Omental fat pad (tissue), 4 donors: ENCODE data around the gene SERPINA12. TPM values are rescaled to one million over a fixed set of nuclear protein-coding genes. Genes with fewer than 3 reads are reported as not detected.

Source experiments
- ATAC-seq: fragments of 150-250 bp; one replicate; pipeline ENCODE4 v1.9.1; 2016; ENCODE audit warnings: mild to moderate bottlenecking, moderate library complexity; ENCODE audit not compliant: low FRiP score
- DNase-seq: peaks from one replicate; pipeline ENCODE4 v3.0.0-alpha.2; 2019; ENCODE audit warnings: low spot score
- CTCF ChIP-seq, 3 donors: fragments of 450-650 bp; IDR thresholded peaks; one replicate each; pipeline ENCODE4 v1.5.1; 2016 to 2017; ENCODE audit warnings: antibody characterized with exemption in 3 of 3, mild to moderate bottlenecking in 3 of 3, moderate library complexity in 2 of 3
- total RNA-seq, 4 donors: library from RNA; depleted of rRNA; stranded (reverse); fragments of >200 nt; gene quantifications; one replicate each; pipeline ENCODE4 v1.1.0, GENCODE V29; 2016

The SERPINA12 gene
- total RNA-seq, 4 donors from 2014 or later = not detected

GRCh38 chr14:94448071-94448808 is 61.0 kb downstream of the SERPINA12 start:
- TF ChIP-seq CTCF (IDR thresholded peaks at IDR 0.05) = no peak
- ATAC-seq (no peak), DNase-seq (no peak)

GRCh38 chr14:94447206-94447605 is 62.1 kb downstream of the SERPINA12 start:
- DNase-seq (no peak), ATAC-seq (no peak)
- no peak for TF ChIP-seq CTCF (IDR thresholded peaks at IDR 0.05)

- no peak for ATAC-seq
- TF ChIP-seq CTCF (IDR thresholded peaks at IDR 0.05) = no peak
- no peak for DNase-seq
These were observed 63.1 kb downstream of the SERPINA12 start for GRCh38 chr14:94446126-94446525.

- no peak for TF ChIP-seq CTCF (IDR thresholded peaks at IDR 0.05)
- ATAC-seq = no peak
- no peak for DNase-seq
These were observed 64.3 kb downstream of the SERPINA12 start for GRCh38 chr14:94445003-94445402.

- ATAC-seq = no peak
- TF ChIP-seq CTCF (IDR thresholded peaks at IDR 0.05) = no peak
- DNase-seq = no peak
These were observed 67.6 kb downstream of the SERPINA12 start for GRCh38 chr14:94441531-94442205.

GRCh38 chr14:94441130-94441529 is 68.1 kb downstream of the SERPINA12 start:
- DNase-seq (no peak), ATAC-seq (no peak)
- no peak for TF ChIP-seq CTCF (IDR thresholded peaks at IDR 0.05)
